ENCODE data around the gene RPL41. TPM values are rescaled to one million over a fixed set of nuclear protein-coding genes. Genes with fewer than 3 reads are reported as not detected.
A peak's percentile ranks its signal among the peaks of the same experiment; 100 is the strongest.

Gene RPL41
- total and polyA plus RNA-seq, 9 of the 15 experiments (the other 6 are each of a cell fraction or from before 2014, with no cell fraction given) = 3,403 to 11,276 (median 5,604) TPM

GRCh38 chr12:56116267-56117081, at the start of gene RPL41 (continued):
- TF ChIP-seq ZBTB9 (CRISPR knock-in tag; IDR thresholded peaks at IDR 0.05) (peak; percentile 85; the same call in 1 of the 2 replicates), CREM (IDR thresholded peaks at IDR 0.05; ENCODE audit: low read depth) (peak; percentile 97), THAP7 (CRISPR knock-in tag; IDR thresholded peaks at IDR 0.05) (no peak), NFE2 (IDR thresholded peaks at IDR 0.05; ENCODE audit: low read depth) (no peak), TCFL5 (CRISPR knock-in tag; conservative IDR thresholded peaks at IDR 0.05) (no peak), GTF2A2 (tag; IDR thresholded peaks at IDR 0.05) (peak; percentile 88), NFRKB (IDR thresholded peaks at IDR 0.05; ENCODE audit: low read depth) (peak; percentile 100), ETV6 (IDR thresholded peaks at IDR 0.05; ENCODE audit: borderline replicate concordance in 1 of 2, low read depth in 2 of 2, low read length in 1 of 2) (0 out of 4 replicates have a peak, but pooled peaks of 1 of the 2 experiments have one; percentile 19), ETV6 (CRISPR knock-in tag; IDR thresholded peaks at IDR 0.05; ENCODE audit: borderline replicate concordance) (no peak), ZNF407 (IDR thresholded peaks at IDR 0.05; ENCODE audit: low read depth) (peak; percentile 70), HMBOX1 (IDR thresholded peaks at IDR 0.05) (peak; percentile 69), SMARCE1 (IDR thresholded peaks at IDR 0.05) (0 out of 2 replicates have a peak, but pooled peaks have one; percentile 13), POLR2AphosphoS5 (IDR thresholded peaks at IDR 0.05; ENCODE audit: control insufficient read depth, insufficient read depth, low read depth, low read length) (peak; percentile 99), DIDO1 (tag; IDR thresholded peaks at IDR 0.05; ENCODE audit: low read depth) (no peak), TSC22D4 (tag; IDR thresholded peaks at IDR 0.05) (peak; percentile 79; the same call in 1 of the 2 replicates)

Data from K562 (cell line).